Activated gamma-delta T cell treated with anti-CD3 and anti-CD28 coated beads, Interleukin-2, amount 50 U/mL, for 16 hours (primary cell): ENCODE data around the gene ZSCAN5B.
"Not testable (repeated sequence)": the region's sequence is repeated elsewhere in the genome, so short reads cannot be mapped to it uniquely, and the experiment has no call there.

Experiments used
- DNase-seq: peaks from one replicate; pipeline ENCODE4 v3.0.0-alpha.2; 2020; ENCODE audit warnings: low read depth

The ZSCAN5B gene, protein sequence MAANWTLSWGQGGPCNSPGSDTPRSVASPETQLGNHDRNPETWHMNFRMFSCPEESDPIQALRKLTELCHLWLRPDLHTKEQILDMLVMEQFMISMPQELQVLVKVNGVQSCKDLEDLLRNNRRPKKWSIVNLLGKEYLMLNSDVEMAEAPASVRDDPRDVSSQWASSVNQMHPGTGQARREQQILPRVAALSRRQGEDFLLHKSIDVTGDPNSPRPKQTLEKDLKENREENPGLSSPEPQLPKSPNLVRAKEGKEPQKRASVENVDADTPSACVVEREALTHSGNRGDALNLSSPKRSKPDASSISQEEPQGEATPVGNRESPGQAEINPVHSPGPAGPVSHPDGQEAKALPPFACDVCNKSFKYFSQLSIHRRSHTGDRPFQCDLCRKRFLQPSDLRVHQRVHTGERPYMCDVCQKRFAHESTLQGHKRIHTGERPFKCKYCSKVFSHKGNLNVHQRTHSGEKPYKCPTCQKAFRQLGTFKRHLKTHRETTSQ

DNA sequence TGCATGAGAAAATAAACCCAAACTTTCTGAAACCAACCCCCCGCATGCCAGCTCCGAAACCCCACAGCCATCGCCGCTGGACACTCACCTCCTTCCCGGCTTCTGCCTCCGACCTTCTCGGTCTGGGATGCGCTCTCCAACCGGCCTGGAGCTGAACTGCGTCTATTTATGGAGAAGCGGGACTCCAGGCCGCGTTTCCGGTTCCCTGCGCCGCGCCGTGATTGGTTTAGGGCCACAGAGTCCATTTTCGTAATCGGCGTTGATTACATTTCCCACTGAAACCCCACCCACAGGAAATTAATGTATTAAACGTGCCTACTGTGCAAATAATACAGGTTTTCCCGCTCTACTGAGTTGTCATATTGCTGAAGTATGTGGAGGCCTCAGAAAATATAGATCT, at the start of gene ZSCAN5B:
Gene ZSCAN5B (minus strand): TSS at position 138 of the 400 bp plus-strand sequence. CDS start 4,731 bp downstream, outside the sequence.
- not testable (repeated sequence) for DNase-seq

DNA sequence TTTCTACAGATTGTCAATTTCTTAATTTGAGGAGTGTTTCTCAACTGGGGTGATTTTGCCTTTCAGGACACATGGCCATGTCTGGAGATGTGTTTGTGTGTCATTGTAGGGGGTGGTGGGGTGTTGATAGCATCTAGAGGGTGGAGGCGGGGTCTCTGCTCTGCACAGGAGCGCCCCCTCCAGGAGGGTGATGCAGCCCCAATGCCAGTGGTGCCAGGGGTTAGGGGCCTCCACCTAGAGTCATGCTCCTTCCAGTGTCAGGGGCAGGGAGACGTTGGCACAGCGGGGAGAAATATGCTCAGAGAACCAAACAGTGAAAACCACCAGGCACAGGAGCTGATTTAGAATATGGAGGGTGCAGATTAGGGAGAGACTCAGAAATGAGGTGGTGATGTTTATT, 48.2 kb upstream of the ZSCAN5B start:
- not testable (repeated sequence) for DNase-seq

DNA sequence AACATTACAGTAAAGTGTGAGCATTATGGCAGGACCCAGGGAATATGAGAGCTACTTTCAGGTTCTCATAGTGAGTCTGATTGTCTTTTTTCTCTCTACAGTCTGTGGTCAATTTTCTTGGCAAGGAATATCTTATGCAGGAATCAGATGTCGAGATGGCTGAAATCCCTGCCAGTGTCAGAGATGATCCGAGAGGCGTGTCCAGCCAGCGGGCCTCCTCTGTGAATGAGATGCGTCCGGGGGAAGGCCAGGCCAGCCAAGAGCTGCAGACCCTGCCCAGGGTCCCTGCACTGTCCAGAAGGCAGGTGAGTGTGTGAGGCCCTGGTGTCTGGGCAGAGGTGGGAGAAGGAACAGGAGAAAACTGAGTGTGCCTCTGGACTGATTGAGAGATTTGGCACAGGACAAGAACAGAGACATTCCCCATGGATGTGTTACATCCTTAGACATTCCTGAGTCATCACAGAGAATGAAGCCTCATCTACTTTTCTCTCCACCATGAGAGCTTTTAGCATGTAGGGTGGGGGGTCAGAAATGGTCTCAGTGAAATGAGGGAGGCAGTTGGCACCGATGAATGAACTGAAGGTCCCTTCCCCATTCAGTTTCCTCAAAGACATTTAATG, 47.6 kb upstream of the ZSCAN5B start:
- DNase-seq = no peak

DNA sequence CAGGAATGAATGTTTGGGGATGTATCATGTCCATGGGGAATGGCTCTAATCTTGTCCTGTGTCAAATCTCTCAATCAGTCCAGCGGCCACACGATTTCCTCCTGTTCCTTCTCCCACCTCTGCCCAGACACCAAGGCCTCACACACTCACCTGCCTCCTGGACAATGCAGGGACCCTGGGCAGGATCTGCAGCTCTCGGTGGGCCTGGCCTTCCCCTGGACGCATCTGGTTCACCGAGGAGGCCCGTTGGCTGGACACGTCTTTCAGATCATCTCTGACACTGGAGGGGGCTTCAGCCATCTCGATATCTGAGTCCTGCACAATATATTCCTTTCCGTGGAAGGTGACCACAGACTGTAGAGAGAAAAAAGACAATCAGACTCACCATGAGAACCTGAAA, 25.9 kb upstream of the ZSCAN5B start:
- no peak for DNase-seq

DNA sequence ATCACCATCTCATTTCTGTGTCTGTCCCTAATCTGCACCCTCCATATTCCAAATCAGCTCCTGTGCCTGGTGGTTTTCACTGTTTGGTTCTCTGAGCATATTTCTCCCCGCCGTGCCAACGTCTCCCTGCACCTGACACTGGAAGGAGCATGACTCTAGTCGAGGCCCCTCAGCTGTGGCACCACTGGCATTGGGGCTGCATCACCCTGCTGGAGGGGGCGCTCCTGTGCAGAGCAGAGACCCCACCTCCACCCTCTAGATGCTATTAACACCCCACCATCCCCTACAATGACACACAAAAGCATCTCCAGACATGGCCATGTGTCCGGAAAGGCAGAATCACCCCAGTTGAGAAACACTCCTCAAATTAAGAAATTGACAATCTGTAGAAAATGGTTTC, 25.3 kb upstream of the ZSCAN5B start:
- no peak for DNase-seq

DNA sequence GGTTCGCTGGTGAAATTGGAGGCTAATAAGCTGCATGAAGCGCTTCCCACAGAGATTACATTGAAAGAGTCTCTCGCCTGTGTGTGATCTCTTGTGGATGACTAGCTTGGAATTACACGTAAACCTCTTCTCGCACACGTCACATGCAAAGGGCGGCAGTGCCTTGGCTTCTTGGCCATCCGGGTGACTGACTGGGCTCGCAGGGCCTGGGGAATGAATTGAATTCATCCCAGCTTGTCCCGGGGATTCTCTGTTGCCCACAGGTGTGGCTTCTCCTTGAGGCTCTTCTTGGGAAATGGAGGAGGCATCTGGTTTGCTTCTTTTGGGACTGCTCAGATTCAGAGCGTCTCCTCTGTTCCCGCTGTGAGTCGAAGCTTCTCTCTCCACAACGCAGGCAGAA, 24.3 kb upstream of the ZSCAN5B start:
- no peak for DNase-seq

DNA sequence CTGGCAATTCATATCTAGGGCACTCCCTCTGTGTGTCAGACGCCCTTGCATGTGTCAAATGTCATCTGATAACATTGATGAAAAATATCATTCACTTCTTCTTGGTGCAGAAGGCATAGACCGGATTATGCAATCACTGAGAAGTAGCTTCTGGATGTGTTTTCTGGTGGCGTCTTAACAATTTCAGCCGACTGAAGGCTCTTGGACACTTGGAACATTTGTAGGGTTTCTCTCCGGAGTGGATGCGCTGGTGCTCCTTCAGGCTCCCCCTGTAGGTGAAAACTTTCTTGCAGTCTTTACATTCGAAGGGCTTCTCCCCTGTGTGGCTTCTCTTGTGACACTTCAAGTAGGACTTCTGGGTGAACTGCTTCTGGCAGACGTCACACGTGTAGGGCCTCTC, 23.9 kb upstream of the ZSCAN5B start:
- not testable (repeated sequence) for DNase-seq

DNA sequence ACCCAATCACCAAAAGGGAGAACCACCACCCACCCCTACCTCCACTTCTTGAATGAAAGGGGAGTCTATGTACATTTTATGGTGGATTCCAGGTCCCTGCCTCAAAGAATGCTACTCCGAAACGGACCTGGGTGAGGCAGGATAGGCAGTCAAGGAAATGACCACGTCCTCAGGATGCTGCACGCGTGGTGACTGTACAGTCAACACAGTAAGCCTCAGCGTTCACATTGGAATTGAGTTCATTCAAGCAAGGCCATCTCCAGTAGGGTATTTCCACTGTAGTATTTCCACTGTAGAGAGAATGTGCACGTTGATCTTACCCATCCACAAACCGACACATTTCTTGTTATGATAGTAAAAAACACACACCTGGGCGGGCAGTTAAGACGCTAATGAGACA, 21.4 kb upstream of the ZSCAN5B start:
- no peak for DNase-seq

DNA sequence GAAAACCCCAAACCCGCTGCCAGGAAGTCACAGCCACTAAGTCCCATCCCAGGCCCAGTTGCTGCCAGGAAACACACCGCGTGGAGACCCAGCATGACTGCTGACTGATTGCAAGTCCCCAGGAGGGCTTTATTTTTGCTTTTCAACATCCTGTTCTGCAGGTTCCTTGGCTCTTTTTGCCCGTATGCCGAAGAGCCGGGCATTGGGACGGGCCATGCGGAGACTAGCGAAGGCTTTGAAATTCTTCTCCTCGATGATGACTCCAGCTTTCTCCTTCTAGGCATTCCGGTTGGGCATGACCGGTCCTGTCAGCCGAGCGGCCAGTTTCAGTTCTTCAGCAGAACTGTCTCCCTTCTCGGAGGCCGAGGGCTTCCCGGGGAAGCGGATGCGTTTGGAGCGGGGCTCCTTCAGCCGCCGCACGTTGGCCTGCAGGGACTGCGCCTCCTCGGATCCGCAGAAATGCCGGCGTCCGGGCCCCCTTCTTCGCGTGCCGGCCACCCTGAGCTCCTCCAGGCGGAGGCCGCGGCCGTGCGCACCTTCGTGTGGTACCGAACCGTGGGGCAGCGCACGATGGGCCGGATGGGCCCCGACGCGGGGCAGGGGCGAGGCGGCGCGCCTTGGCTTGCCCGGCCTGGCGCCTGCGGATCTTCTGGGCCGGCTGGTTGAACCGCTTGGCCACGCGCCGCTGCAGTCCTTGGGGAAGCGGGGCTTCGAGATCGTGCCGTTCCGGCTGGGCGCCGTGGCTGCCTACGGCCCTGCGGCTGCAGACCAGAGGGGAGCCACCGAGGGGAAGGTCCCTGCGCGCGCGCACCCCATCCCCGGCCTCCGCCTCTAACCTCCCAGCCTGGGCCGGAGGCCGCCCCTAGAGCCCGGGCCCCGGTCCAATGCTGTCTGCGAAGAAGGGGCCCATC, 19.7 kb upstream of the ZSCAN5B start:
- no peak for DNase-seq

DNA sequence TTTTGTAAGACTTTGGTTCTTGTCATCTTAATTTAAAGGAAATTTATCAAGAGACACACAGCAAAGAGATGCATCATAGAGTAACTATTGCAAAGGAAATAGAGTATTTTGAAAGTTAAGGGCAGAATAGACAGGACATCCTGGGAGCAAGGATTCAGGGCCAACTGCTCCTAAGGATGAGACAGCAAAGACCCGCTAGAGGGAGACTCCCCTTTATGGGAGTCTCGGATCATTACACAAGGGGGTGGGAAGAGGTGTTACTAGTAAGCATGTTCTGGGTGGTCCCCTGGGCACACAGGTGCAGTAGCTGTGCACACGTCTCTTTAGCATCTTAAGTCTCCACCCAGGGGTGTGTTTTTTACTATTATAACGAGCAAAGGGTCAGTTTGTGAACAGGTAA, 14.1 kb upstream of the ZSCAN5B start:
- DNase-seq = no peak

DNA sequence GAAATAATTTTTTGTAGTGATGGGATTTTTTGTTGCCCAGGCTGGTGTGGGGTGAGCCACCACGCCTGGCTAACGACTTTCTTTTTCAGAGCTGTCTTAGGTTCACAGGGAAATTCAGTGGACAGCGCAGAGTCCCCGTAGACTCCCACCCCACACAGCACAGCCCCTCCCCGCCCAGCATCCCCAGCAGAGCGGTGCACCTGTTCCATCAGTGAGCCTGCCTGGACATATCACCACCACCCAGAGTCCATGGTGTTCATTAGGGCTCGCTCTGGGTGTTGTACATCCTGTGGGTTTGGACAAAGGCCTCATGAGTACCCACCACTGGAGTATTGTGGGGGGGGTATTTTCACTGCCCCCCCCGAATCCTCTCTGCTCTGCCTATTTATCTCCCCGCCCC, 12.5 kb upstream of the ZSCAN5B start:
- DNase-seq = not testable (repeated sequence)

DNA sequence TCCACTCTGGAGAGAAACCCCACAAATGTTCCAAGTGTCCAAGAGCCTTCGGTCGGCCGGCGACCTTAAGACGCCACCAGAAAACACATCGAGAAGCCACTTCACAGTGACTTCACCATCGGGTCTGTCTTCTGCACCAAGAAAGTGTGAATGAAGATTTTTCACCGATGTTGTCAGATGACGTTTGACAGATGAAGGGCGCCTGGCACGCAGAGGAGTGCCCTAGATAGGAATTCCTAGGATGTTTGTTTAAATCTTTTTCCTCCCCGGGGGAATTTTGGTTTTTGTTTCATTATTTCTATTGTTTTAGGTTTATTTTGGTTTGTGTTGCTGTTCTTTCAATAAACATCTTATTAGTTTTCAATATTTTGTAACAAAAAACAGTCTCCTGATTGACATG, 11.5 kb upstream of the ZSCAN5B start:
- no peak for DNase-seq

DNA sequence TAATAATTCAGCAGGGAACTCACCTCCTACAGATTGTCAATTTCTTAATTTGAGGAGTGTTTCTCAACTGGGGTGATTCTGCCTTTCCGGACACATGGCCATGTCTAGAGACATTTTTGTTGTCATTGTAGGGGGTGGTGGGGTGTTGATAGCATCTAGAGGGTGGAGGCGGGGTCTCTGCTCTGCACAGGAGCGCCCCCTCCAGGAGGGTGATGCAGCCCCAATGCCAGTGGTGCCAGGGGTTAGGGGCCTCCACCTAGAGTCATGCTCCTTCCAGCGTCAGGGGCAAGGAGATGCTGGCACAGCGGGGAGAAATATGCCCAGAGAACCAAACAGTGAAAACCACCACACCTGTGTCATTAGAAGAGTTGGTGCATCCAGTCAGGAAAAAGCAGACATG, 10.0 kb upstream of the ZSCAN5B start:
- not testable (repeated sequence) for DNase-seq

DNA sequence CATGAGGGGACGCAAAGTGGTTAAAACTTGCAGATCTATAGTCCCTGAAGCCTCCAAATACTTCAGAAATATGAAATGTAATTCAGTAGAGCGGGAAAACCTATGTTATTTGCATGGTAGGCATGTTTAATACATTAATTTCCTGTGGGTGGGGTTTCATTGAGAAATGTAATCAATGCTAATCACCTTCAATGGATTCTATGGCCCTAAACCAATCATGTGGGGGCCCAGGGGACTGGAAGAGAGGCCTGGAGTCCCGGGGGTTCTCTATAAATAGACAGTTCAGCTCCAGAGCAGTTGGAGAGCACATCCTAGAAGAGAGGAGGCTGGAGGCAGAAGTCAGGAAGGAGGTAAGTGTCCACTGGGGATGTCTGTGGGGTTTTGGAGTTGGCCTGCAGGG, 4.4 kb upstream of the ZSCAN5B start, which contains the start of gene ZSCAN5C:
Gene ZSCAN5C (plus strand): TSS at position 301 of the 400 bp plus-strand sequence. CDS start 3,641 bp downstream, outside the sequence.
- DNase-seq = no peak

DNA sequence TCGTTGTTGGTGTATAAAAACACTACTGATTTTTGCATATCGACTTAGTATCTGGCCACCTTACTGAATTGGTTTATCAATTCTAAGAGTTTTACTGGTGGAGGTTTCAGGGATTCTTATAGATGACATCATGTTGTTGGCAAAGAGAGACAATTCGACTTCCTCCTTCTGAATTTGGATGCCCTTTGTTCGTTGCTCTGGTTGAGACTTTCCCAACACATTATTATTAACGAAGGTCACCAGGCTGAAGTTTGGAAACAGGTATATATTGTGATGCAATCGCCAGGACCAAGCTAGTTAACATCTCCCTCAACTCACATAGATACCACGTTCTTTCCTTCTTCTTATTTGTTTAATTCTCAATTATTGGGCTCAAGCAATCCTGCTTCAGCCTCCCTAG, 2.1 kb upstream of the ZSCAN5B start:
- no peak for DNase-seq

DNA sequence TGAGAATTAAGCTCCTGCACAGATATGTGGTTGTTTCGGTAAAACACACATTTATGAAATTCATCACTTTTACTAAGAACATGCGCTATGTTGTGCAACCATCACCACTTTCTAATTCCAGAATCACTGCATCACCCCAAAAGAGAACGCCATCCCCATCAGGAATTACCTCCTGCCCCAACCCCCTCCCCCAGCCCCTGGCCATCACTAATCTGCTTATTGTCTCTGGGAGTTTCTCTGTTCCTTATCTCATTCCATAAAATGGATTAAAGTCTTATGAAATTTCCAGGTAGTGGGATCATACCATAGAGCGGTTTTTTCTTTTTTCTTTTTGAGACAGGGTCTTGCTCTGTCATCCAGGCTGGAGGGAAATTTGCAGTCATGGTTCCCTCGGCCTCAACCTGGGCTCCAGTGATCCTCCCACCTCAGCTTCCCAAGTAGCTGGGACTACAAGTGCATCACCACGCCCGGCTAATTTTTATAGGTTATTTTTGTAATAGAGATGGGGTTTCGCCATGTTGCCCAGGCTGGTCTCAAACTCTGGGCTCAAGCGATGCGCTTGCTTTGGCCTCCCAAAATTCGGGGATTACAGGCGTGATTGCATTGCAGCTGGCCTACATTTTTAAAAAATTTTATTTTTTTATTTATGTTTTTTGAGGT, 3.5 kb downstream of the ZSCAN5B start:
- no peak for DNase-seq

DNA sequence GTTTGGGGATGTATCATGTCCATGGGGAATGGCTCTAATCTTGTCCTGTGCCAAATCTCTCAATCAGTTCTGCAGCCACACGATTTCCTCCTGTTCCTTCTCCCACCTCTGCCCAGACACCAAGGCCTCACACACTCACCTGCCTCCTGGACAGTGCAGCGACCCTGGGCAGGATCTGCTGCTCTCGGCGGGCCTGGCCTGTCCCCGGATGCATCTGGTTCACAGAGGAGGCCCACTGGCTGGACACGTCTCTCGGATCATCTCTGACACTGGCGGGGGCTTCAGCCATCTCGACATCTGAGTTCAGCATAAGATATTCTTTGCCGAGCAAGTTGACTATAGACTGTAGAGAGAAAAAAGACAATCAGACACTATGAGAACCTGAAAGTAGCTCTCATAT, 5.9 kb downstream of the ZSCAN5B start:
- DNase-seq = no peak

DNA sequence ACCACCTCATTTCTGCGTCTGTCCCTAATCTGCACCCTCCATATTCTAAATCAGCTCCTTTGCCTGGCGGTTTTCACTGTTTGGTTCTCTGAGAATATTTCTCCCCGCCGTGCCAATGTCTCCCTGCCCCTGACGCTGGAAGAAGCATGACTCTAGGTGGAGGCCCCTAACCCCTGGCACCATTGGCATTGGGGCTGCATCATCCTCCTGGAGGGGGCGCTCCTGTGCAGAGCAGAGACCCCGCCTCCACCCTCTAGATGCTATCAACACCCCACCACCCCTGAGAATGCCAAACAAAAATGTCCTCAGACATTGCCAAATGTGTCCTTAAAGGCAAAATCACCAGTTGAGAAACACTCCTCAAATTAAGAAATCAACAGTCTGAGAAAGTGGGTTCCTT, 6.5 kb downstream of the ZSCAN5B start:
- no peak for DNase-seq

DNA sequence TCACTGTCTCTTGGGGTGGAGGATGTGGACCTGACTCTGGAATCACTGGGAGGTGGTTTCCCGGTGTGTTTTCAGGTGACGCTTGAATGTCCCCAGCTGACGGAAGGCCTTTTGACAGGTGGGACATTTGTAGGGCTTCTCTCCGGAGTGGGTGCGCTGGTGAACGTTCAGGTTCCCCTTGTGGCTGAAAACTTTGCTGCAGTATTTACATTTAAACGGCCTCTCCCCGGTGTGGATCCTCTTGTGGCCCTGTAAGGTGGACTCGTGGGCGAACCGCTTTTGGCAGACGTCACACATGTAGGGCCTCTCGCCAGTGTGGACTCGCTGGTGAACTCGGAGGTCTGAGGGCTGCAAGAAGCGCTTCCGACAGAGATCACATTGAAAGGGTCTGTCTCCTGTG, 7.8 kb downstream of the ZSCAN5B start:
- DNase-seq = no peak

DNA sequence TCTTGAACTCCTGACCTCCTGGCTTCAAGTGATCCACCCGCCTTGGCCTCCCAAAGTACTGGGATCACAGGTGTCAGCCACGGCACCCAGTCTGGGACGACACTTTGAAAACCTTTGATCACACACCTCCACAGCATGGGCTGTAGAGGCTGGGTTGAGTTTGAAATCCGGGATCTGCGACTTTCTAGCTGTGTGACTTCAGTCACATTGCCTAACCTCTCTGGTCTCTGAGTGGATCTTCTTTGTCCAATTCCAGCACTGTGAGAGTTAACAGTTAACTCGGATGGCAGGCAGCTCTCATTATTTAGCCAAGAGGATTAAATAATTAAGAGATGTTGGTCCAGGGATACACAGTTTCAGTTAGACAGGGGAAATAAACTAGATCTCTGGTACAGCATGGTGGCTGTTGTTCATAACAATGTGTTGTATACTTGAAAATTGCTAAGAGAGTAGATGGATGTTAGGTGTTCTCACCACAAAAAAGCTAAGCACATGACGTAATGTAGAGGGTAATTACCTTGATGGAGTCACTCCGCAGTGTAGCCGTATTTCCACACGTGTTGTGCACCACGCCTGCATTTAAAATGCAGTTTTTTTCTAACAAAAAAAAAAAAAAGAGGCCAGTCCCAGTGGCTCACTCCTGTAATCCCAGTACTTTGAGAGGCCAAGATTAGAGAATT, 19.9 kb downstream of the ZSCAN5B start:
- no peak for DNase-seq

DNA sequence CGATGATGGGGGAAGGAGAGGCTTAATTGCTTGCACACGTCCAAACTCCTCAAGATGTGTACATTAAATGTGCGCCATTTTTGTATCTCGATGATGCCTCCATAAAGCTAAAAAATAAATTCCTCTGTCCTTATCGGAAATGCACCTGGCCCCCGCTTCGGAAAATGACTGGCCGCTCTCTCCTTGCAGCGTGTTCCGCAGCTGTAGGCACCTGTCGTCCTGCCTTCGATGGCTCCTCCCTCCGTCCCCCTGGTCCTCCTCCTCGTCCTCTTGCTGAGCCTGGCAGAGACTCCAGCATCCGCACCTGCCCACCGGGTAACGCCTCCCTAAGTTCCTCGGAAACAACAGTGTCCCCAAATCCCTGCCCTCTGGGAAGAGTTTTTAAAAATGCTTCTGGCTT, 20.7 kb downstream of the ZSCAN5B start:
- DNase-seq = no peak
